Stimulated activated CD8-positive, alpha-beta memory T cell treated with anti-CD3 and anti-CD28 coated beads, Interleukin-4, amount 100 ng/mL, for 24 hours (primary cell): ENCODE measurements around the gene KDM6A.
A peak's percentile ranks its signal among the peaks of the same experiment; 100 is the strongest.
"Not testable (repeated sequence)": the region's sequence is repeated elsewhere in the genome, so short reads cannot be mapped to it uniquely, and the experiment has no call there.

Experiments used
- DNase-seq: peaks from one replicate; pipeline ENCODE4 v3.0.0-alpha.2; 2020; ENCODE audit warnings: low read depth

Gene KDM6A

GRCh38 chrX:44872821-44873414 is at the start of gene KDM6A:
KDM6A (plus strand) TSS chrX:44873188; CDS start chrX:44873552, 364 bp downstream.
- peak; percentile 100 for DNase-seq

- not testable (repeated sequence) for DNase-seq
Observed at GRCh38 chrX:44823193-44823592, 49.8 kb upstream of the KDM6A start.

GRCh38 chrX:44828008-44828605 is 44.9 kb upstream of the KDM6A start:
- DNase-seq = no peak

GRCh38 chrX:44829832-44830231 is 43.2 kb upstream of the KDM6A start:
- DNase-seq = no peak

GRCh38 chrX:44842550-44843317 is 30.3 kb upstream of the KDM6A start:
- DNase-seq = no peak

GRCh38 chrX:44843318-44843702 is 29.7 kb upstream of the KDM6A start:
- no peak for DNase-seq

GRCh38 chrX:44843753-44844152 is 29.2 kb upstream of the KDM6A start, which contains the start of gene DUSP21:
DUSP21 (plus strand) TSS chrX:44844021; CDS start chrX:44844133, 112 bp downstream.
- no peak for DNase-seq

- no peak for DNase-seq
Observed at GRCh38 chrX:44844204-44844603, 28.8 kb upstream of the KDM6A start.

GRCh38 chrX:44850891-44851290 is 22.1 kb upstream of the KDM6A start:
- DNase-seq = not testable (repeated sequence)

- no peak for DNase-seq
Observed at GRCh38 chrX:44871114-44871645, 1.8 kb upstream of the KDM6A start.

- DNase-seq = no peak
Observed at GRCh38 chrX:44871931-44872820, 812 bp upstream of the KDM6A start.

GRCh38 chrX:44873415-44874276 is 658 bp downstream of the KDM6A start:
- DNase-seq = peak; percentile 19

- no peak for DNase-seq
Observed at GRCh38 chrX:44874420-44875184, 1.6 kb downstream of the KDM6A start.

- no peak for DNase-seq
Observed at GRCh38 chrX:44875185-44875489, 2.1 kb downstream of the KDM6A start.

- no peak for DNase-seq
Observed at GRCh38 chrX:44876086-44876485, 3.1 kb downstream of the KDM6A start.

GRCh38 chrX:44876767-44877166 is 3.8 kb downstream of the KDM6A start:
- DNase-seq = no peak

GRCh38 chrX:44878780-44879179 is 5.8 kb downstream of the KDM6A start:
- no peak for DNase-seq

GRCh38 chrX:44881549-44881948 is 8.6 kb downstream of the KDM6A start:
- no peak for DNase-seq

GRCh38 chrX:44882635-44883034 is 9.6 kb downstream of the KDM6A start:
- DNase-seq = no peak

- no peak for DNase-seq
Observed at GRCh38 chrX:44884944-44885343, 12.0 kb downstream of the KDM6A start.
